HepG2 (cell line): Measurements from ENCODE around the gene DDAH2. TPM values are rescaled to one million over a fixed set of nuclear protein-coding genes. Genes with fewer than 3 reads are reported as not detected.

Experiments
- CREB3 ChIP-seq: sonication (generic); formaldehyde crosslinking; IDR thresholded peaks from 2 replicates; pipeline ENCODE4 v1.5.0; 2020; ENCODE audit warnings: missing genetic modification reagents
- GFI1 ChIP-seq: sonication (generic); formaldehyde crosslinking; IDR thresholded peaks from 2 replicates; pipeline ENCODE4 v1.5.0; 2020; ENCODE audit warnings: missing genetic modification reagents, mild to moderate bottlenecking, borderline replicate concordance
- HDAC1 ChIP-seq: sonication (generic); formaldehyde crosslinking; IDR thresholded peaks from 2 replicates; pipeline ENCODE4 v1.5.1; 2020; ENCODE audit warnings: mild to moderate bottlenecking, missing genetic modification reagents
- HMGXB3 ChIP-seq: sonication (generic); formaldehyde crosslinking; IDR thresholded peaks from 2 replicates; pipeline ENCODE4 v1.4.0; 2020; ENCODE audit warnings: missing genetic modification reagents, borderline replicate concordance
- HOXD1 ChIP-seq: sonication (generic); formaldehyde crosslinking; IDR thresholded peaks from 2 replicates; pipeline ENCODE4 v1.5.0; 2020; ENCODE audit warnings: missing genetic modification reagents
- MYC ChIP-seq: sonication (generic); formaldehyde crosslinking; IDR thresholded peaks from 2 replicates; pipeline ENCODE4 v1.9.0; 2021; ENCODE audit warnings: missing genetic modification reagents, borderline replicate concordance
- PAX8 ChIP-seq: sonication (generic); formaldehyde crosslinking; IDR thresholded peaks from 2 replicates; pipeline ENCODE4 v1.8.0; 2022; ENCODE audit warnings: mild to moderate bottlenecking, missing genetic modification reagents, borderline replicate concordance
- TGIF2 ChIP-seq: IDR thresholded peaks from 2 replicates; pipeline ENCODE4 v1.6.1; 2016; ENCODE audit warnings: control low read depth, missing compliant biosample characterization
- ZBED4 ChIP-seq: sonication (generic); formaldehyde crosslinking; IDR thresholded peaks from 2 replicates; pipeline ENCODE4 v1.4.0; 2020; ENCODE audit warnings: missing genetic modification reagents, borderline replicate concordance
- ZBTB14 ChIP-seq: sonication (generic); formaldehyde crosslinking; IDR thresholded peaks from 2 replicates; pipeline ENCODE4 v1.4.0; 2020; ENCODE audit warnings: missing genetic modification reagents
- ZBTB42 ChIP-seq: sonication (generic); formaldehyde crosslinking; IDR thresholded peaks from 2 replicates; pipeline ENCODE4 v1.5.0; 2020; ENCODE audit warnings: mild to moderate bottlenecking, missing genetic modification reagents
- ZNF10 ChIP-seq: sonication (generic); formaldehyde crosslinking; IDR thresholded peaks from 2 replicates; pipeline ENCODE4 v1.4.0; 2020; ENCODE audit warnings: mild to moderate bottlenecking, low read depth, missing genetic modification reagents, borderline replicate concordance
- ZNF12 ChIP-seq: sonication (generic); formaldehyde crosslinking; IDR thresholded peaks from 2 replicates; pipeline ENCODE4 v1.5.0; 2020; ENCODE audit warnings: missing genetic modification reagents
- ZNF124 ChIP-seq: sonication (generic); formaldehyde crosslinking; IDR thresholded peaks from 2 replicates; pipeline ENCODE4 v1.4.0; 2020; ENCODE audit warnings: missing genetic modification reagents
- ZNF205 ChIP-seq: IDR thresholded peaks from 2 replicates; pipeline ENCODE4 v1.6.1; 2018; ENCODE audit warnings: missing biosample characterization, missing genetic modification reagents
- ZSCAN29 ChIP-seq: sonication (generic); formaldehyde crosslinking; conservative IDR thresholded peaks from 2 replicates; pipeline ENCODE4 v1.4.0; 2020; ENCODE audit warnings: mild to moderate bottlenecking, missing genetic modification reagents
- polyA plus RNA-seq, 8 experiments: library from polyadenylated mRNA; depleted of rRNA in 3 of 8; stranded (reverse) in 7 of 8; unstranded in 1 of 8; fragments of >200 nt; fragmentation: Illumina TruSeq in 4 of 8; extraction: Trizol in 4 of 8; gene quantifications; 2 replicates each; pipeline versions ENCODE4 v1.2.1 to v1.2.3, GENCODE V29; 2011 to 2016; ENCODE audit warnings: low read depth in 4 of 8, missing spikeins in 1 of 8, mixed read lengths in 1 of 8; ENCODE audit not compliant: insufficient read depth in 1 of 8
- total RNA-seq, 5 experiments: library from RNA; depleted of rRNA; stranded (reverse); fragments of >200 nt; fragmentation: Illumina TruSeq; extraction: Trizol; gene quantifications; 2 replicates each; pipeline ENCODE4 v1.2.3, GENCODE V29; 2016; ENCODE audit warnings: low read depth in 1 of 5
- TF ChIP-seq, protein P1 (sequence below): sonication (generic); formaldehyde crosslinking; IDR thresholded peaks from 2 replicates; pipeline ENCODE4 v1.5.0; 2020; ENCODE audit warnings: mild to moderate bottlenecking, missing genetic modification reagents
- TF ChIP-seq, protein P2 (sequence below): IDR thresholded peaks from 2 replicates; pipeline ENCODE4 v1.6.1; 2016; ENCODE audit warnings: mild to moderate bottlenecking, missing biosample characterization, missing genetic modification reagents

Gene DDAH2
- total and polyA plus RNA-seq, 2 of the 13 experiments (the other 11 are each of a cell fraction or from before 2014, with no cell fraction given): 16.4 to 21.1 TPM

DNA sequence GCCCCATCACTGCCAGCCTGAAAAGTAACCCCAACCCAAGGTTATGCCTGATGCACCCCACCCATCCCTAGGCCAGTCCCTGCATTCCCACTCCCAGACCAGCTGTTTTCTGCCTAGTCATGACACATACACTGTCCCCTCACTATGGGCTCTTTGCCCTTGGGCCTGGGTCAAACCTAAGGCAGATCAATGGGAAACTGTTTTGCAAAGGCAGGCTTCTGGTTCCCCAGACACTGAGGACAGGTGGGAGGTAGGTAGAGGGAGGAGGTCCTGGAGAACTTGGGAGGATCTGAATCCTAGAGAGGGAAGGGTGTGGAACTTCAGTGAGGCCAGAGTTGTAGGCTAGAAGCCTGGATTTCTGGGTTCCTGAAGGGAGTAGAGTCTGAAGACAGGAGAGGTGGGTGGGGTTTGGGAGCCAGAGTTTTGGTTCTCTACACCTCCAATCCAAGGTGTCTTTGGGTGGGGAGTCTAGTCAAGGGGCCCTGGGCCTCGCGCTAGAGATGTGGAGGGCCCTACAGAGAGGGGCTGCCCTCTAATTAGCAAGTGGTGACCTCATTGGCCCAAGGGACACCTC lies 5.2 kb upstream of the DDAH2 start (continued):
- TF ChIP-seq ZBED4 (no peak), ZNF124 (no peak), GFI1 (CRISPR knock-in tag) (no peak; the same call in 1 of the 2 replicates), ZNF12 (CRISPR knock-in tag) (no peak), ZBTB14 (CRISPR knock-in tag) (no peak), HMGXB3 (no peak), ZNF10 (no peak), ZSCAN29 (0 out of 2 replicates have a peak, but pooled peaks have one; percentile 20), PAX8 (CRISPR knock-in tag) (no peak), CREB3 (CRISPR knock-in tag) (no peak), ZNF205 (no peak), HOXD1 (peak; percentile 85), TGIF2 (CRISPR knock-in tag) (peak; percentile 59; the same call in 1 of the 2 replicates), ZBTB42 (CRISPR knock-in tag) (no peak; the same call in 1 of the 2 replicates), MYC (CRISPR knock-in tag) (no peak), HDAC1 (CRISPR knock-in tag) (no peak)
- TF ChIP-seq, protein P1, sequence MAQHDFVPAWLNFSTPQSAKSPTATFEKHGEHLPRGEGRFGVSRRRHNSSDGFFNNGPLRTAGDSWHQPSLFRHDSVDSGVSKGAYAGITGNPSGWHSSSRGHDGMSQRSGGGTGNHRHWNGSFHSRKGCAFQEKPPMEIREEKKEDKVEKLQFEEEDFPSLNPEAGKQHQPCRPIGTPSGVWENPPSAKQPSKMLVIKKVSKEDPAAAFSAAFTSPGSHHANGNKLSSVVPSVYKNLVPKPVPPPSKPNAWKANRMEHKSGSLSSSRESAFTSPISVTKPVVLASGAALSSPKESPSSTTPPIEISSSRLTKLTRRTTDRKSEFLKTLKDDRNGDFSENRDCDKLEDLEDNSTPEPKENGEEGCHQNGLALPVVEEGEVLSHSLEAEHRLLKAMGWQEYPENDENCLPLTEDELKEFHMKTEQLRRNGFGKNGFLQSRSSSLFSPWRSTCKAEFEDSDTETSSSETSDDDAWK (CRISPR knock-in tag): no peak
- TF ChIP-seq, protein P2, sequence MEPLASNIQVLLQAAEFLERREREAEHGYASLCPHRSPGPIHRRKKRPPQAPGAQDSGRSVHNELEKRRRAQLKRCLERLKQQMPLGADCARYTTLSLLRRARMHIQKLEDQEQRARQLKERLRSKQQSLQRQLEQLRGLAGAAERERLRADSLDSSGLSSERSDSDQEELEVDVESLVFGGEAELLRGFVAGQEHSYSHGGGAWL (CRISPR knock-in tag): no peak
